ENCODE data around the gene SMARCB1.

SMARCB1 gene

DNA sequence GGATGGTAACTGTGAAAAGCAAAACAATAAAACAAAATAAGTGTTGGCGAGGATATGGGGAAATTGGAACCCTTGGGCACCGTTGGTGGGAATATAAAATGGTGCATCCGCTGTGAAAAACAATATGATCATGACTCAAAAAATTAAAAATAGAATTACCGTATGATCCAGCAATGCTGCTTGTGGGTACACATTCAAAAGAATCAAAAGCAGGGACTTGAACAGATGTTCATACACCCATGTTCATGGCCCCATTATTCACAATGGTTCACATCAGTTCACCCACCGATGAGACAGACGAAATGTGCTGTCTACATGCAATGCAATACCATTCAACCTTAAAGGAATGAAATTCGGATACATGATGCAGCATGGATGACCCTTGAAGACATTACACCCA, 53.3 kb downstream of the SMARCB1 start:
- Mint-ChIP-seq H3K4me1 (ENCODE audit: low read depth) (peaks cover 18% of the 10 kb centered on the region), H3K27me3 (ENCODE audit: low read depth) (no peaks in the 10 kb centered on the region), H3K36me3 (ENCODE audit: low read depth) (peaks cover 8% of the 10 kb centered on the region), H3K9me3 (no peaks in the 10 kb centered on the region), H3K27ac (no peak overlapping the region), H3K4me3 (peak overlapping the region; percentile 47)
- DNase-seq (ENCODE audit: low spot score): no peak

- Mint-ChIP-seq H3K9me3 (no peaks in the 10 kb centered on the region), H3K36me3 (ENCODE audit: low read depth) (peaks cover 2% of the 10 kb centered on the region), H3K27ac (peak overlapping the region; percentile 2), H3K27me3 (ENCODE audit: low read depth) (no peaks in the 10 kb centered on the region), H3K4me1 (ENCODE audit: low read depth) (peaks cover 18% of the 10 kb centered on the region), H3K4me3 (no peak overlapping the region)
- DNase-seq (ENCODE audit: low spot score): no peak
Measured at GRCh38 chr22:23841292-23841691, 54.5 kb downstream of the SMARCB1 start.

GRCh38 chr22:23841736-23842445, 55.1 kb downstream of the SMARCB1 start:
- no peak overlapping the region for H3K4me3 Mint-ChIP-seq
- H3K27me3 Mint-ChIP-seq (ENCODE audit: low read depth): no peaks in the 10 kb centered on the region
- no peaks in the 10 kb centered on the region for H3K36me3 Mint-ChIP-seq (ENCODE audit: low read depth)
- no peak overlapping the region for H3K27ac Mint-ChIP-seq
- H3K9me3 Mint-ChIP-seq: no peaks in the 10 kb centered on the region
- no peak for DNase-seq (ENCODE audit: low spot score)
- peaks cover 15% of the 10 kb centered on the region for H3K4me1 Mint-ChIP-seq (ENCODE audit: low read depth)

DNA sequence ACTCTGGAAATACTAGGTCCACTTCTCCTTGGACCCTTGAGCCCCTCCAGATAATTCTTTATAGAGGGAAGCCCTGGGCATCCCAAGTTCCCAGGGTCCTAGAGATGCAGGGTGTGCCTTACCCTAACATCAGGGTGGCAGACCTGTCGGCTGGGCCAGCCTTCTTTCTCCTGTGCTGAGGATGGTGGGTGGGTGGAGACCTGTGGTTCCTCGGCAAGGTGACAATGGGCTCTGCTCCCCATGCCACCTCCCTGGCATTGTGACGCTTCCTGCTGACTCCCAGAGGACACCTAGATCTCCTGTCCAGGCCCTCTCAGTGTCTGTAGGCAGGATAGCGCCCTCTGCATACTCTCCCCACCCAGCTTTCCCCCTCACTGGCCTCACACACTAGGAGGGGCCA, 55.8 kb downstream of the SMARCB1 start:
- no peak overlapping the region for H3K27ac Mint-ChIP-seq
- no peaks in the 10 kb centered on the region for H3K27me3 Mint-ChIP-seq (ENCODE audit: low read depth)
- H3K4me1 Mint-ChIP-seq (ENCODE audit: low read depth): peaks cover 15% of the 10 kb centered on the region
- no peaks in the 10 kb centered on the region for H3K36me3 Mint-ChIP-seq (ENCODE audit: low read depth)
- no peak for DNase-seq (ENCODE audit: low spot score)
- no peaks in the 10 kb centered on the region for H3K9me3 Mint-ChIP-seq
- no peak overlapping the region for H3K4me3 Mint-ChIP-seq

DNA sequence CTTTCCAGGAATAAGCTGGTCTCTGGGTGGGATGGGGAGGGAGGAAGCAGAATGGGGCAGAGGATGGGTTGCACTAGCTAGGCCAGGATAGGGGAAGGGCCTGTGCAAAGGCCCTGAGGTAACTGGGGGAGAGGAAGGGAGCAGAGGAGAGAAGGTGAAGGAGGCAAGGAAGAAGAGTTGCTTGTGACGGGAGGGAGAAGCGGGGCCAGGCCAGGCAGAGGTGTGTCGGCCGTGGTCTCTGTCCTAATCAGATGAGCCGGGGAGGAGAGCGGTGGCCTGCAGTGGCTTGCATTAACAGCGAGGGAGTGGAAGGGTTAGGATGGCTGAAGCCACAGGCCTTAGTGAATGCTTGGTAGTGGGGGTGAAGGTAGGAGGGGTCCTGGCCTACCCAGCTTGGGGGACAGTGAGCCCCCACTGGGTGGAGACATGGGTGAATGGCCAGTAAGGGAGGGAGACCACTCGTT, 58.0 kb downstream of the SMARCB1 start:
- no peaks in the 10 kb centered on the region for H3K27me3 Mint-ChIP-seq (ENCODE audit: low read depth)
- peaks cover 4% of the 10 kb centered on the region for H3K4me1 Mint-ChIP-seq (ENCODE audit: low read depth)
- no peaks in the 10 kb centered on the region for H3K36me3 Mint-ChIP-seq (ENCODE audit: low read depth)
- no peak overlapping the region for H3K27ac Mint-ChIP-seq
- H3K4me3 Mint-ChIP-seq: no peak overlapping the region
- H3K9me3 Mint-ChIP-seq: no peaks in the 10 kb centered on the region
- DNase-seq (ENCODE audit: low spot score): no peak

- Mint-ChIP-seq H3K27me3 (ENCODE audit: low read depth) (no peaks in the 10 kb centered on the region), H3K4me3 (no peak overlapping the region), H3K36me3 (ENCODE audit: low read depth) (no peaks in the 10 kb centered on the region), H3K9me3 (no peaks in the 10 kb centered on the region), H3K4me1 (ENCODE audit: low read depth) (peaks cover 1% of the 10 kb centered on the region), H3K27ac (no peak overlapping the region)
- no peak for DNase-seq (ENCODE audit: low spot score)
Measured at GRCh38 chr22:23845265-23846080, 58.7 kb downstream of the SMARCB1 start.

DNA sequence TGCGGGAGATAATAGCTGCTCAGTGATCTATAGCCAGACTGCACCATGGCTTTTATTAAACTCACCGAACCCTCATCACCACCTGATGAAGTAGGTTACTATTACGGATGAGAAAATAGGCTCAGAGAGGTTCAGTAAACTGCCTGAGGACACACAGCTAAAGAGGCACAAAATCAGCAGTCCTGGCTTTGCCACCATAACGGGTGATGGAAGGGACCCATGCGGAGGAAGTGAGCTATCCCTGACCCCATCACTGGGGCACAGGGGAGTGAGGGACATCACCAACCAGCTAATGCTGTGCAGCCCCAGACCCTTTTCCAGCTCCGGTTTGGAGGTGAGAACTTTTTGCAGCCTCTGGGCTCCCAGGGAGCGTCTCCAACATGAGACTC, 59.3 kb downstream of the SMARCB1 start:
- Mint-ChIP-seq H3K36me3 (ENCODE audit: low read depth) (no peaks in the 10 kb centered on the region), H3K27ac (no peak overlapping the region), H3K4me3 (no peak overlapping the region), H3K27me3 (ENCODE audit: low read depth) (peaks cover 3% of the 10 kb centered on the region), H3K9me3 (no peaks in the 10 kb centered on the region), H3K4me1 (ENCODE audit: low read depth) (peaks cover 1% of the 10 kb centered on the region)
- DNase-seq (ENCODE audit: low spot score): no peak

GRCh38 chr22:23847310-23847920, 60.6 kb downstream of the SMARCB1 start:
- H3K27me3 Mint-ChIP-seq (ENCODE audit: low read depth): peaks cover 5% of the 10 kb centered on the region
- no peaks in the 10 kb centered on the region for H3K36me3 Mint-ChIP-seq (ENCODE audit: low read depth)
- no peak overlapping the region for H3K27ac Mint-ChIP-seq
- no peaks in the 10 kb centered on the region for H3K9me3 Mint-ChIP-seq
- H3K4me1 Mint-ChIP-seq (ENCODE audit: low read depth): peaks cover 1% of the 10 kb centered on the region
- no peak overlapping the region for H3K4me3 Mint-ChIP-seq
- DNase-seq (ENCODE audit: low spot score): no peak

DNA sequence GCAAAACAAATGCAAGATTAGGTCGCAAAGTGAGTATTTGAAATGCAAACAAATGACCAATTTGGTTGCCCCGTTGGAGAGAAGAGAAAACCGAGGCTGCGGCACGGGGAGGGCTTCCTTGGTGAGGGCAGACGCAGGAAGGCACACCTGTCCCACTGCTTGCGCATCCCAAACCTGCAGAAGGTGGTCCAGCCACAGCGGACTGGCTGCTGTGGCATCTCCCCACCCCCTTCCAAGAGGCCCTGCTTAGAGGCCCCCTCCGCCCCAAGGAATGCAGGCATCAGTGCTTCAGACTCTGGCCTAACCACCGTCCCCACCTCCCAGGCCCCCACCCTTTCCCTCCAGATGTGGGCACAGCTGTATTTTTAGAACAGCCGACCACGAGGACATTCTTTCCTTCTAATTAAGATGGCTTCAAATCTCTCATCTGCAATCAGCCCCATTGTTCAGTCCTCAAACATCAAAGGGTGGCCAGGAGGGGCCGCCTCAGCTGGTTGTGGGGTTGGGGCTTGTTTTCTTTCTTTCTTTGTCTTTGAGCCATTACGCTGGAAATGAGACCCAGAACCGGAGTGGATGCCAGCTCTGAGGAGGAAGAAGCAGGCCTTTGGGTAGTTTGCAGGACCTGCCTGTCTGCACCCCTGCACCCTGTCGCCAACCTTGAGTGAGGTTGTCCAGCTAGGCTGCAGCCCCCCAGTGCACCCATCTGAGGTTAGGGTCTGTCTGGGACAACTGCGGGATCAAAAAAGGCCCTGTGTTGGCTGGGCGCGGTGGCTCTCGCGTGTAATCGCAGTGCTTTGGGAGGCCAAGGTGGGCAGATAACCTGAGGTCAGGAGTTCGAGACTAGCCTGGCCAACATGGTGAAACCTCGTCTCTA, 61.5 kb downstream of the SMARCB1 start:
- Mint-ChIP-seq H3K4me1 (ENCODE audit: low read depth) (peaks cover 1% of the 10 kb centered on the region), H3K9me3 (no peaks in the 10 kb centered on the region), H3K27me3 (ENCODE audit: low read depth) (peaks cover 5% of the 10 kb centered on the region), H3K36me3 (ENCODE audit: low read depth) (no peaks in the 10 kb centered on the region), H3K27ac (no peak overlapping the region), H3K4me3 (no peak overlapping the region)
- DNase-seq (ENCODE audit: low spot score): no peak

- H3K36me3 Mint-ChIP-seq (ENCODE audit: low read depth): no peaks in the 10 kb centered on the region
- H3K4me1 Mint-ChIP-seq (ENCODE audit: low read depth): peaks cover 1% of the 10 kb centered on the region
- peak; percentile 85 for DNase-seq (ENCODE audit: low spot score)
- H3K4me3 Mint-ChIP-seq: no peak overlapping the region
- no peak overlapping the region for H3K27ac Mint-ChIP-seq
- H3K9me3 Mint-ChIP-seq: no peaks in the 10 kb centered on the region
- peaks cover 5% of the 10 kb centered on the region for H3K27me3 Mint-ChIP-seq (ENCODE audit: low read depth)
Measured at GRCh38 chr22:23849009-23850006, 62.5 kb downstream of the SMARCB1 start.

DNA sequence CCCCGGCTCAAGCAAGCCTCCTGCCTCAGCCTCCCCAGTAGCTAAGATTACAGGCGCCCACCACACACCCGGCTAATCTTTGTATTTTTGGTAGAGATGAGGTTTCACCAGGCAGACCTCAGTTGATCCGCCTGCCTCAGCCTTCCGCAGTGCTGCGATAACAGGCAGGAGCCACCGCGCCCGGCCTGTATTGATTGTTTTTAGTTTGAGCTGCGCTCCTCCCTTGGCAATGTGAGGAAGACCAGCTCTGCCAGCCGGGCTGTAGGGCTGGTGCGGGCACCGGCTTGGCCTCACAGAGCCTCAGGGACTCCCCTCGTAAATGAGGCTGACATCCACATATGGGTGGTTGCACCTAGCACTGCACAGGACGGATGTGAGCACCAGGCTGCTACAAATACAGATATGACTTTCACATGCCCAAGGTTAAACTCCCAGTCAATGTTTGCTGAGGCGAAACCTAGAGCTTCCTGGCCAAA, 63.4 kb downstream of the SMARCB1 start:
- peaks cover 5% of the 10 kb centered on the region for H3K27me3 Mint-ChIP-seq (ENCODE audit: low read depth)
- peaks cover 1% of the 10 kb centered on the region for H3K4me1 Mint-ChIP-seq (ENCODE audit: low read depth)
- DNase-seq (ENCODE audit: low spot score): no peak
- H3K36me3 Mint-ChIP-seq (ENCODE audit: low read depth): no peaks in the 10 kb centered on the region
- H3K9me3 Mint-ChIP-seq: no peaks in the 10 kb centered on the region
- no peak overlapping the region for H3K27ac Mint-ChIP-seq
- no peak overlapping the region for H3K4me3 Mint-ChIP-seq

- Mint-ChIP-seq H3K27me3 (ENCODE audit: low read depth) (peaks cover 7% of the 10 kb centered on the region), H3K4me3 (peak overlapping the region; percentile 92), H3K4me1 (ENCODE audit: low read depth) (peaks cover 13% of the 10 kb centered on the region), H3K27ac (peak overlapping the region; percentile 86), H3K9me3 (no peaks in the 10 kb centered on the region), H3K36me3 (ENCODE audit: low read depth) (no peaks in the 10 kb centered on the region)
- peak; percentile 24 for DNase-seq (ENCODE audit: low spot score)
Measured at GRCh38 chr22:23856721-23857605, 70.2 kb downstream of the SMARCB1 start.
